Measurements from ENCODE around the gene ARHGEF40.

ARHGEF40 gene

DNA sequence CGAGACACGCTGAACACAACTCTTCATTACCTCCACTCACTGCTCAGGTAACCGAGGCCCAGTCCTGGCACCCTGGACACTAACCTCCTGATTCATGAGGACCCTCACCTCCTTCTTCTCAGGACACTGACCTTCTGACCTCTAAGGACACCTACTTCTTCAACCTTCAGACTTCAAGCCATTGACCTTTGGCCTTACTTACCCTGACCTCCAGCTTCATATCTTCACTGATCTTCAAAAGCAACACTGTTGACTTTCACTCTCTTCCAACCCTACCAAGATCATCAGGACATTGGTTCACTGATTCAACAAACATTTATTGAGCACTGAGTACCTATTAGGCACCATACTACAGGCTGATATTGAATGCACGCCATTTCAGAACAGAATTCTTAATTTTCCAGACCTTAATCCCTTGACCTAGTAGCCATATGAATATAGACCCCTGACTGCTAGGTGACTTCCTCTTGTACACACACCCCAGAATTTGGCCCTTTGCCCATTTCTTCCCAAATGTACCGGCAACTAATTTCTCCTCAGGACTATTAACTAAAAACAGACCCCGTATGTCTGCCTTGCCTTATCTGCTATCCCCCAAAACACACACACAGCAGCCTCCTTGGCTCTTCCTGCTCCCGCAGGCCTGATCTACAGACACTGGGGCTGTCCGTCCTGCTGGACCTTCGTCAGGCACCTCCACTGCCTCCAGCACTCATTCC lies 5.8 kb downstream of the ARHGEF40 start:
- Mint-ChIP-seq H3K27me3 (ENCODE audit: low read depth) (peaks cover 31% of the 10 kb centered on the region), H3K9me3 (no peaks in the 10 kb centered on the region), H3K27ac (no peak overlapping the region)

DNA sequence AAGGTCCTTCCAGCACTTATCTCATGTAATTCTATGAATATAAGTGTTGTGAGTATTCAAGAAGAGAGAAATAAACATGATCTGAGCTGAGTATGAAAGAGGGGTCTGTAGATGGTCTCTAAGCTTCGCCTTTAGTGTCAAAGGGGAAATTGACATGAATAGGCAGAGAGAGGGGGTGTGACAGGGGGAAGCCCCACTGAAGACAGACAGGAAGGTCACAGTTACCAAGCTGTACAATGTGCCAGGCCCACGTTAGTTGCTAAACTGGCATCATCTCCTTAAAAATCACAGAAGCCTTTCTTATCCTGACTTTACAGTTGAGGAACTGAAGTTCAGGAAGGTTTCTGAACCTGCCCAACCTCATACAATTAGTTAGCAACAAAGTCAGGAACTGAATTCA lies 7.6 kb downstream of the ARHGEF40 start:
- no peak overlapping the region for H3K27ac Mint-ChIP-seq
- no peaks in the 10 kb centered on the region for H3K36me3 Mint-ChIP-seq (ENCODE audit: low read depth)

More for the DNA sequence above, 5.8 kb downstream of the ARHGEF40 start:
- H3K4me3 Mint-ChIP-seq = no peak overlapping the region
- no peaks in the 10 kb centered on the region for H3K36me3 Mint-ChIP-seq (ENCODE audit: low read depth)
- no peak for DNase-seq (ENCODE audit: low spot score)
- H3K4me1 Mint-ChIP-seq (ENCODE audit: low read depth) = peaks cover 11% of the 10 kb centered on the region

DNA sequence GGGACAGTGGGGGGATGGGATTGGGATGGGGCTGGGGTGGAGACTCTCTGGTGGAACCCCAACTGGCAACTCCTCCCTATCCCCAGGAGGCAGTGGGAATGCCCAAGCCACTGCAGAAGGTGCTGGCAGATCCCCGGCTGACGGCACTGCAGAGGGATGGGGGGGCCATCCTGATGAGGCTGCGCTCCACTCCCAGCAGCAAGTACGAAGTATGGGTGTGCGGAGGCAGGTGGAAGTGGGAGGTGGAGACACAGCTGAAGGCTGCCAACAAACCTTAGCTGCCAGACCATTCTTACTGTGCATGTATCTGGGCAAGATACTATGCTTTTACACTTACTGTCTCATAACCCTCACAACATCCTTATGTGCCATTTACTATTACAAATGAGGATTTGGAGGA lies 8.2 kb downstream of the ARHGEF40 start:
- Mint-ChIP-seq H3K27ac (no peak overlapping the region), H3K4me3 (no peak overlapping the region), H3K9me3 (no peaks in the 10 kb centered on the region), H3K4me1 (ENCODE audit: low read depth) (no peaks in the 10 kb centered on the region), H3K27me3 (ENCODE audit: low read depth) (peaks cover 10% of the 10 kb centered on the region), H3K36me3 (ENCODE audit: low read depth) (no peaks in the 10 kb centered on the region)
- DNase-seq (ENCODE audit: low spot score) = no peak

More for the DNA sequence above, 7.6 kb downstream of the ARHGEF40 start:
- DNase-seq (ENCODE audit: low spot score) = no peak
- H3K27me3 Mint-ChIP-seq (ENCODE audit: low read depth) = peaks cover 14% of the 10 kb centered on the region
- H3K9me3 Mint-ChIP-seq = no peaks in the 10 kb centered on the region
- no peaks in the 10 kb centered on the region for H3K4me1 Mint-ChIP-seq (ENCODE audit: low read depth)
- no peak overlapping the region for H3K4me3 Mint-ChIP-seq

DNA sequence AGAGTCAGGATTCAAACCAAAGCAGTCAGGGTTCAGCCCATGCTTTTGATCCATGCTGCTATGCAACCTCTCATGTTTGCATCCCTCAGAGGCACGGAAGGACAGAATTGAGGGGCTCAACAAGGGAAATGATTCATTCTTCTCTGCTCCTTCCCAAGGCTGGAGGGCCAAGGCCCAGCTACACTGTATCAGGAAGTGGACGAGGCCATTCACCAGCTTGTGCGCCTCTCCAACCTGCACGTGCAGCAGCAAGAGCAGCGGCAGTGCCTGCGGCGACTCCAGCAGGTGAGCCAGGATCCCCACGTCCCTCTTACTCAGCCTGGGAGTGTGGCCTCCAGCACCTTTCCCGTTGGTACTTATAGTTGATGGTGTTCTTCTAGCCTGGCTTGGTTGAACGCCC lies 8.6 kb downstream of the ARHGEF40 start:
- Mint-ChIP-seq H3K4me1 (ENCODE audit: low read depth) (no peaks in the 10 kb centered on the region), H3K27me3 (ENCODE audit: low read depth) (peaks cover 6% of the 10 kb centered on the region), H3K36me3 (ENCODE audit: low read depth) (no peaks in the 10 kb centered on the region), H3K9me3 (no peaks in the 10 kb centered on the region), H3K27ac (no peak overlapping the region), H3K4me3 (no peak overlapping the region)
- no peak for DNase-seq (ENCODE audit: low spot score)

DNA sequence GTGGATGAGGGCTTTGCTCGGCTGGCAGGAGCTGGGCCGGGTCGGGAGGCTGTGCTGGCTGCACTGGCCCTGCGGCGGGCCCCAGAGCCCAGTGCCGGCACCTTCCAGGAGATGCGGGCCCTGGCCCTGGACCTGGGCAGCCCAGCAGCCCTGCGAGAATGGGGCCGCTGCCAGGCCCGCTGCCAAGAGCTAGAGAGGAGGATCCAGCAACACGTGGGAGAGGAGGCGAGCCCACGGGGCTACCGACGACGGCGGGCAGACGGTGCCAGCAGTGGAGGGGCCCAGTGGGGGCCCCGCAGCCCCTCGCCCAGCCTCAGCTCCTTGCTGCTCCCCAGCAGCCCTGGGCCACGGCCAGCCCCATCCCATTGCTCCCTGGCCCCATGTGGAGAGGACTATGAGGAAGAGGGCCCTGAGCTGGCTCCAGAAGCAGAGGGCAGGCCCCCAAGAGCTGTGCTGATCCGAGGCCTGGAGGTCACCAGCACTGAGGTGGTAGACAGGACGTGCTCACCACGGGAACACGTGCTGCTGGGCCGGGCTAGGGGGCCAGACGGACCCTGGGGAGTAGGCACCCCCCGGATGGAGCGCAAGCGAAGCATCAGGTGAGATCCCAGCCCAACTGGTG lies 11.5 kb downstream of the ARHGEF40 start:
- no peak overlapping the region for H3K4me3 Mint-ChIP-seq
- H3K27me3 Mint-ChIP-seq (ENCODE audit: low read depth) = no peaks in the 10 kb centered on the region
- no peaks in the 10 kb centered on the region for H3K36me3 Mint-ChIP-seq (ENCODE audit: low read depth)
- no peak overlapping the region for H3K27ac Mint-ChIP-seq
- peaks cover 5% of the 10 kb centered on the region for H3K4me1 Mint-ChIP-seq (ENCODE audit: low read depth)
- DNase-seq (ENCODE audit: low spot score) = no peak
- no peaks in the 10 kb centered on the region for H3K9me3 Mint-ChIP-seq

DNA sequence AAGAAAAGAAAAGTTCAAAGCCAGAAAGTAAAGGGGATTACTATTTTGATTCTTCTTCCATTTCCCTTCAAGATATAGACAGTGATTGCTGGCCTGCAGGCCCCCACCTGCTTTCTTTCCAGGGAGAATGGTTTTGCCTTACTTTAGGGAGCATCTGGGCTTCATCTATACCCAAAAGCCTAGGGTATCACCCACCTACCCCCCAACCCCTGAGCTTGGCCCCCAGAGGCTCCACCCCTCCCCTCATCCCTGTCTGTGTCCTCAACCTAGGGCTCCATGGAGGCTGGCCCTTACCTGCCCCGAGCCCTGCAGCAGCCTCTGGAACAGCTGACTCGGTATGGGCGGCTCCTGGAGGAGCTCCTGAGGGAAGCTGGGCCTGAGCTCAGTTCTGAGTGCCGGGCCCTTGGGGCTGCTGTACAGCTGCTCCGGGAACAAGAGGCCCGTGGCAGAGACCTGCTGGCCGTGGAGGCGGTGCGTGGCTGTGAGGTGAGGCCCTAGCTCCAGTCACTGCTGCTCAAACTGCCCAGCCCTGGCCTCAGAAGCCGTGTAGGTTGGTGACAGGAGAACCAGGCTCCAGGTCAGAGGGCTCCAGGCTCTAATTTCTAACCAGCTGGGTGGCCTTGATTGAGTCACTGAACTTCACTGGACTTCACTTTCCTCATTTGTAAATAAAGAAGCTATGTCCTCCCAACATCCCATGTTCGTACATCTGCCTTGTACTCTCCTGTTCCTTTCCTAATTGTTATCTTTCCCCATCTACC lies 13.6 kb downstream of the ARHGEF40 start:
- H3K4me3 Mint-ChIP-seq = no peak overlapping the region
- H3K27ac Mint-ChIP-seq = no peak overlapping the region
- no peaks in the 10 kb centered on the region for H3K9me3 Mint-ChIP-seq
- peaks cover 16% of the 10 kb centered on the region for H3K4me1 Mint-ChIP-seq (ENCODE audit: low read depth)
- H3K27me3 Mint-ChIP-seq (ENCODE audit: low read depth) = no peaks in the 10 kb centered on the region
- no peak for DNase-seq (ENCODE audit: low spot score)
- no peaks in the 10 kb centered on the region for H3K36me3 Mint-ChIP-seq (ENCODE audit: low read depth)

DNA sequence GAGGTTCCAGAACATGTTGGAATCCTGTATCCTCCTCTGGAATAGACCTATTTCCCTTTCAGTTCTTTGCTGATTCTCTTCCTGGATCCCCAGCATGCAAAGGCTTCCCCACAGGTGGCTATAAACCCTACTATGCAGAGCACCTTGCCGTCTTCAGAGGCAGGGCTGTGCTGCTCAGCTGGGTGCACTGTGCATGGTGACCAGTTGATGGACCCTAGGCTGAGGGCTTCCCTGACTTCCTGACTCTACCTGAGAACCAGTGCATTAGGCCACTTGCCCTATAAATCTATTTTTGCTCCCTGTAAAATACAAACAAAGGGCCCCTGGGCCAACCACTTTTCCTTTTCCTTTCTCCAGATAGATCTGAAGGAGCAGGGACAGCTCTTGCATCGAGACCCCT lies 14.3 kb downstream of the ARHGEF40 start:
- no peaks in the 10 kb centered on the region for H3K9me3 Mint-ChIP-seq
- no peaks in the 10 kb centered on the region for H3K27me3 Mint-ChIP-seq (ENCODE audit: low read depth)
- H3K27ac Mint-ChIP-seq = no peak overlapping the region
- H3K36me3 Mint-ChIP-seq (ENCODE audit: low read depth) = no peaks in the 10 kb centered on the region
- DNase-seq (ENCODE audit: low spot score) = no peak
- H3K4me3 Mint-ChIP-seq = no peak overlapping the region
- H3K4me1 Mint-ChIP-seq (ENCODE audit: low read depth) = peaks cover 17% of the 10 kb centered on the region

DNA sequence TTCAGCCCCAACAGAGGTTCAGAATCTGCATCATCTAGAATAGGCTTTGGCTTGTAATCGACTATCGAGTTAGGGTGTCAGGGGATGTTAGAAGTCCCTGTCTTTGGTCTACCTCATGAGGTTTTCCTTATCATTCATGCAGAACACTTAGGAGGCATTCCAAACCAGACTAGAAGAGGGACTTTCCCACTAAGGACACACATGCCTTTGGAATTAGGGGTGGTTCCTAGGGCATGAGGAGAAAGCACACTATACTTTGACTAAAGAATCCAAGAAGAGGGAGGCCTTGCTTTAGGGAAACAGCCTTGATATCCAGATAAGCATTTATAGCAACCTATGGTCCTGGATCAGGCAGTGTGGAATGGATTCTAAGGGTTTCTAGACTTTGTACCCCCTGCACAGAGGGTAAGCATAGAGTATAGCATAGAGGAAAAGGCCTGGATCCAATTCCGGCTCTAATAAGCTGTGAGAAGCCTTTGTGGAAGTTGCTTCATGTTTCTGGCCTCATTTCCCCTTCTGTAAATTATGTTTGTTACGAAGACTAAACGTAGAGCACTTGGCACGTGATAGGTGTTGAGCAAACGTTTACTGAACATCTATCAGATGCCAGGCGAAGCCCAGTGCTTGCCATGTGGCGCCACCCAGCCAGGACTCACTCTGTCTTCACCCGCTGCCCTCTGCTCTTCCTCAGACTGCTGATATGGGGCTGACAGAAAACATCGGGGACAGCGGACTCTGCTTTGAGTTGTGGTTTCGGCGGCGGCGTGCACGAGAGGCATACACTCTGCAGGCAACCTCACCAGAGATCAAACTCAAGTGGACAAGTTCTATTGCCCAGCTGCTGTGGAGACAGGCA lies 15.1 kb downstream of the ARHGEF40 start:
- Mint-ChIP-seq H3K4me3 (no peak overlapping the region), H3K27me3 (ENCODE audit: low read depth) (no peaks in the 10 kb centered on the region), H3K27ac (peak overlapping the region; percentile 60), H3K36me3 (ENCODE audit: low read depth) (no peaks in the 10 kb centered on the region), H3K4me1 (ENCODE audit: low read depth) (peaks cover 17% of the 10 kb centered on the region), H3K9me3 (no peaks in the 10 kb centered on the region)
- DNase-seq (ENCODE audit: low spot score) = no peak

DNA sequence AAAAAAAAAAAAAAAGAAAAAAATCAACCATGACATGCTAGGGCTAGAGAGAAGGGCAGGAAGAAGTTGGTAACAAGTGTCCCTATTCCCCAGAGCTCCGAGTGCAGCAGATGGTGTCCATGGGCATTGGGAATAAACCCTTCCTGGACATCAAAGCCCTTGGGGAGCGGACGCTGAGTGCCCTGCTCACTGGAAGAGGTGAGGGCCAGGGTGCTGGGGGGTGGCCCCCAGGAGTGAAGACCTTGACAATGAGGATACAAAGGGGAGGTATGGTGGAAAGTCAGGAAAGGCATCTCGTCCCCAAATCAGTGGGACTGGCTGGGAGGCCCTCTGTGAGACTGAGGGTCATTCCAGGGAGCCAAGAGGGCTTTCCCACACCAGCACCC lies 16.8 kb downstream of the ARHGEF40 start:
- DNase-seq (ENCODE audit: low spot score) = no peak
- Mint-ChIP-seq H3K27ac (peak overlapping the region; percentile 60), H3K36me3 (ENCODE audit: low read depth) (no peaks in the 10 kb centered on the region), H3K9me3 (no peaks in the 10 kb centered on the region), H3K27me3 (ENCODE audit: low read depth) (no peaks in the 10 kb centered on the region), H3K4me1 (ENCODE audit: low read depth) (peaks cover 17% of the 10 kb centered on the region), H3K4me3 (no peak overlapping the region)

DNA sequence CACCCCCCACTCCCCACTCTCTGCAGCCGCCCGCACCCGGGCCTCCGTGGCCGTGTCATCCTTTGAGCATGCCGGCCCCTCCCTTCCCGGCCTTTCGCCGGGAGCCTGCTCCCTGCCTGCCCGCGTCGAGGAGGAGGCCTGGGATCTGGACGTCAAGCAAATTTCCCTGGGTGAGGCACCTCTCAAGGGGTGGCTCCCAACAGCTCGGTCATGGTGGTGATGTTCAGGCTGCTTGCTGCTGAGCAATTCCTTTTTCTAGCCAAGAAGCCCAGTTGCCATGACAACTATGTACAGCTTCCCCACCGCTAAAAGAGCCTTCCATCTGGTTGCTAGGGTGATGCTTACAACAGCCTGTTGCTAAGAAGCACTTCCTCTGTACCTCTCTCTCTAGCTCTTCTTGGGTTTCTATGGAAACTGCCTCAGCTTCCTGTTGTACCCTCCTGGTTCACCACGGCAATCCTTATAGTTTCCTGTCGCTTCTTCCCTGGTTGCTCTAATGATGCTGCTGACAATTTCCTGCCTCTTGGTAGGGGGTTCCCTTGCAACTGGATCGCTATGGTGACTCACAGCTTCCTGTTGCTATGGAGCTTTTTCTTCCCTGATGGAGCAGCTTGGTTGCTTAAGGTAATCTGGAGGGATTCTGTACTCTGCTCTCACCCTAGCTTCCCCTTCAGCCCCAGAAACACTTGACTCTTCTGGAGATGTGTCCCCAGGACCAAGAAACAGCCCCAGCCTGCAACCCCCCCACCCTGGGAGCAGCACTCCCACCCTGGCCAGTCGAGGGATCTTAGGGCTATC lies 17.4 kb downstream of the ARHGEF40 start:
- H3K4me3 Mint-ChIP-seq = no peak overlapping the region

DNA sequence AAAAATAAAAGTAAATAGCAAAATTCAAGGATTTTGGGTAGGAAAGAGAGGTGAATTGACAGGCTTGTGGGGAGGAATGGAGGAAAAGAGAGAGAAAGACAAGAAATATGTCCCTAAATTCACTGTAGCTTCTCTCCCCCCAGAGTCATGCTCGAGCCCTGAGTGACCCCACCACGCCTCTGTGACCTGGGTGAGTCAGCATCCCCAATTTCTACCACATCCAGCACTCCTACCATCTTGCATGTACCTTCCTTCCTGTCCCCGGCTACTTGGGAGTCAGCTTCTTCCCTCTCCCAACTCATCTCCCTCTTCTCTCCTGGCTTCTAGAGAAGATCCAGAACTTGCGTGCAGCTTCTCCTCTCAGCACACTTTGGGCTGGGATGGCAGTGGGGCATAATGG lies 18.6 kb downstream of the ARHGEF40 start:
- Mint-ChIP-seq H3K9me3 (no peaks in the 10 kb centered on the region), H3K4me3 (no peak overlapping the region), H3K4me1 (ENCODE audit: low read depth) (peaks cover 20% of the 10 kb centered on the region), H3K27me3 (ENCODE audit: low read depth) (peaks cover 3% of the 10 kb centered on the region), H3K36me3 (ENCODE audit: low read depth) (no peaks in the 10 kb centered on the region), H3K27ac (peak overlapping the region; percentile 26)
- no peak for DNase-seq (ENCODE audit: low spot score)

More for the DNA sequence above, 17.4 kb downstream of the ARHGEF40 start:
- no peaks in the 10 kb centered on the region for H3K9me3 Mint-ChIP-seq
- H3K27me3 Mint-ChIP-seq (ENCODE audit: low read depth) = no peaks in the 10 kb centered on the region
- DNase-seq (ENCODE audit: low spot score) = peak; percentile 45
- peaks cover 17% of the 10 kb centered on the region for H3K4me1 Mint-ChIP-seq (ENCODE audit: low read depth)
- H3K36me3 Mint-ChIP-seq (ENCODE audit: low read depth) = no peaks in the 10 kb centered on the region
- peak overlapping the region; percentile 79 for H3K27ac Mint-ChIP-seq

DNA sequence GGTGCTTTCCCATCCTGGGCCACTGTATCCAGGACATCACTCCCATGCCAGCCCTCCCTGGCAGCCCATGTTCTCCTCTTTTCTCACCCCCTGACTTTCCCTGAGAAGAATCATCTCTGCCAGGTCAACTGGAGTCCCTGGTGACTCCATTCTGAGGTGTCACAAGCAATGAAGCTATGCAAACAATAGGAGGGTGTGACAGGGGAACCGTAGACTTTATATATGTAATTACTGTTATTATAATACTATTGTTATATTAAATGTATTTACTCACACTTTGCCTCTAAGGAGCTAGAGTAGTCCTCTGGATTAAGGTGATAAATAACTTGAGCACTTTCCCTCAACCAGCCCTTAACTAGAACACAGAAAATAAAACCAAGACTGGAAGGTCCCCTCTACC lies 19.2 kb downstream of the ARHGEF40 start:
- Mint-ChIP-seq H3K4me3 (no peak overlapping the region), H3K4me1 (ENCODE audit: low read depth) (peaks cover 20% of the 10 kb centered on the region), H3K9me3 (no peaks in the 10 kb centered on the region), H3K27me3 (ENCODE audit: low read depth) (peaks cover 3% of the 10 kb centered on the region), H3K36me3 (ENCODE audit: low read depth) (no peaks in the 10 kb centered on the region), H3K27ac (no peak overlapping the region)
- DNase-seq (ENCODE audit: low spot score) = no peak

DNA sequence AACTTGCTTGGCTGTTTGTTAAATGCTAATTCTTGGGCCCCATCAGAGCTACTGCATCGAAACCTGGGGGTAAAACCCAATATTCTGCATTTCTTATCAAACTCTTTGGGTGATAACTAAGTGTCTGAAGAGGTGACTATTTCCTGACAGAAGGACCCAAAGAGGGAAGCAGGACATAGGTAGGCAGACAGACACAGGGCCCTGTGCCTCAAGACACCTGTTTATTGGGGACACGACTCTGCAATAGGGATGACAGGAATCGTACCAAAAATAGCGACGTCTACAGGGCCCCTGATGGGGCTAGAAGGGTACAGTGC lies 19.7 kb downstream of the ARHGEF40 start:
- H3K4me3 Mint-ChIP-seq = no peak overlapping the region
- H3K27ac Mint-ChIP-seq = no peak overlapping the region
- DNase-seq (ENCODE audit: low spot score) = no peak
- H3K27me3 Mint-ChIP-seq (ENCODE audit: low read depth) = peaks cover 3% of the 10 kb centered on the region
- no peaks in the 10 kb centered on the region for H3K36me3 Mint-ChIP-seq (ENCODE audit: low read depth)
- H3K4me1 Mint-ChIP-seq (ENCODE audit: low read depth) = peaks cover 20% of the 10 kb centered on the region
- H3K9me3 Mint-ChIP-seq = no peaks in the 10 kb centered on the region
